ENCODE measurements around the gene FNDC10.
A peak's percentile ranks its signal among the peaks of the same experiment; 100 is the strongest.
"Not testable (repeated sequence)": the region's sequence is repeated elsewhere in the genome, so short reads cannot be mapped to it uniquely, and the experiment has no call there.

Gene FNDC10

GRCh38 chr1:1567152-1567875 lies 32.6 kb downstream of the FNDC10 start:
- DNase-seq (ENCODE audit: low spot score), result no peak

- no peak for DNase-seq (ENCODE audit: low spot score)
These were observed 34.6 kb downstream of the FNDC10 start for GRCh38 chr1:1565340-1565739.

- DNase-seq (ENCODE audit: low spot score), result no peak
These were observed 35.7 kb downstream of the FNDC10 start for GRCh38 chr1:1564268-1564667.

- DNase-seq (ENCODE audit: low spot score), result no peak
These were observed 36.2 kb downstream of the FNDC10 start for GRCh38 chr1:1563688-1564087.

- DNase-seq (ENCODE audit: low spot score), result peak; percentile 84
These were observed 37.3 kb downstream of the FNDC10 start for GRCh38 chr1:1562556-1563195.

DNA sequence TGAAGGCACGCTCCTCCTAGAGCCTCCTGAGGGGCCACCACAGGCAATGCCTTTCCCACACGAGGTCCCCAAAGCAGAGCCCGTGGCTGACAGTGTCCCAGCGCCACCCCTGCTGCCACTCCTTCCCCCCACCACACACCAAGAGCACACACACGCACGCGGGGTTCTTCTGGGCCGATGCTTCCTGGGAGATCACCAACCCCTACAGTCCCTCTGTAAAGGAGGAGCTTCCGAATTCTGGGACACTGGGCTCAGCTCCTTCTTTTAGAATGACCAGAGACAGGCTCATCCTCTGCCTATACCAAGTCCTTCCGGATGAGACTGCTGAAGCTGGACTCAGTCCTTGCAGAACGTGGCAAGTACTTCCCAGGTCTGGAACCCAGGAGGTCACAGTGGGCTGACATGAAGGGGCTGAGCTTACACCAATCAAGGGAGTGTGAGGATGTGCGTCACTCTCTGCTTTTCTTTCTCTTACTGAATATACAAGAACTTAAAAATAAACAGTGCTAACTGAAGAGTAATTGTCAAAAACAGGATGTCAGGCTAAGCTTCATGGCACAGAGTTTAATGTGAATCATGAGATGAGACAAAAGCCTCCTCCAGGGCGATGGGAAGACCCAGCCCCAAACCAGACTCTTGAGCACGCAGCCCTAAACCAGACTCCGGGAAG lies 38.0 kb downstream of the FNDC10 start:
- no peak for DNase-seq (ENCODE audit: low spot score)

DNA sequence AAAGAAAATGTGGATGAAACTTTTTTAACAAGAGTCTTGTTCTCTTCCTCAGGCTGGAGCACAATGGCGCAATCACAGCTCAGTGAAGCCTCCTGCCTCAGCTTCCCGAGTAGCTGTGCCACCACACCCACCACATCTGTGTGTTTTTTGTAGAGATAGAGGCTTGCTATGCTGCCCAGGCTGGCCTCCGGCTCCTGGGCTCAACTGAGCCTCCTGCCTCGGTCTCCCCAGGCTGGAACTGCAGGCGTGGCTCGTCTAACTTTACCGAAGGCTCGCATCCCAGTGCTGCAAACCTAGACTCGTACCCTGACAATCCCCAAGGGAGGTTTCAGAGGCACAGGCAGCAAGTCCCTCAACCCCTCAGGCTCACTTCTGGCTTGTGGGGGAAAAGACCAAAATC lies 39.8 kb downstream of the FNDC10 start:
- DNase-seq (ENCODE audit: low spot score), result no peak

DNA sequence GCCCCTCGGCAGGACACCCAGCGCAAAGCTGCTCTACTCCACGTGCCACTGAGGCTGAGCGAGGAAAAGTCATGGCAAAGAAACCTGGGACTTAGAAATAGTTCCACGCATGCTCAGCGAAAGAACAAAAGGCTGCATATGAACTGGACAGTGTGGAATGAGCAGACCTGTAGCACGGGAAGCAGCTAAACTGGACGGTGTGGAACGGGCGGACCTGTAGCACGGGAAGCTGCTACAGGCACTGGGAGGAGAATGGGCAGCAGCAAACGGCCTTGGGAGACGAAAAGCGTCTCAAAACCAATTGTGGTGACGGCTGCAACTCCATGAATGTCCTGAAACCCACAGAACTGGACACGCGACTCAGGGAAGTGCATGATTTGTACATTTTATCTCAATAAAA lies 40.9 kb downstream of the FNDC10 start:
- DNase-seq (ENCODE audit: low spot score), result no peak

- DNase-seq (ENCODE audit: low spot score), result no peak
These were observed 41.3 kb downstream of the FNDC10 start for GRCh38 chr1:1558591-1558990.

DNA sequence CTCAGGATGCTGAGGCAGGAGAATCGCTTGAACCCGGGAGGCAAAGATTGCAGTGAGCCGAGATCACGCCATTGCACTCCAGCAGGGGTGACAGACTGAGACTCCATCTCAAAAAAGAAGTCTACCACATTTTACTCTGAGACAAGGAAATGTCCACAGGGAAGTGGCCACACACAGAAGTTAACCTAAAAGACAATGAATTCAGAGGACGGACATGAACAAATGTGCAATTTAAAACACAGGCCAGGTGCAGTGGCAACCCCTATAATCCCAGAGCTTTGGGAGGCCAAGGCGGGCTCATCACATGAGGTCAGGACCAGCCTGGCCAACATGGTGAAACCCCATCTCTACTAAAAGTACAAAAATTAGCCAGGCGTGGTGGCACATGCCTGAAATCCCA lies 42.2 kb downstream of the FNDC10 start:
- DNase-seq (ENCODE audit: low spot score), result not testable (repeated sequence)

GRCh38 chr1:1556961-1557360 lies 43.0 kb downstream of the FNDC10 start:
- DNase-seq (ENCODE audit: low spot score), result not testable (repeated sequence)

DNA sequence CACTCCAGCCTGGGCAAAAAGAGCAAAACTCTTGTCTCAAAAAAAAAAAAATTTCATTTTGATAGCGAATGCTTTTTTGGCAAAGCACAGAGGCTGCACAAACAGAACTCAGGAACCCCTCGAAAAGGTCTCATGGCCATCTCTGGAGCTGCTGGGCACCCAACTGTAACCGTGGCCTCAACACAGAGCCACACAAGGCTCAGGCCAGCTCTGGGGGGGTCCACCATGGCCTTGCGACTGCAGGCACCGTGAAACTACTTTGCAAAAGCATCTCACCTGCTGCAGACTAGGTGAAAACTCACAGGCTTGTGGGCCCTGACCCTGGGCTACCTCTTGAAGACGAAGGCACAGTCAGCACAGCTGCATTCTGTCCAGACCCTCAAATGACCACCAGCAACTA lies 43.4 kb downstream of the FNDC10 start:
- no peak for DNase-seq (ENCODE audit: low spot score)

DNA sequence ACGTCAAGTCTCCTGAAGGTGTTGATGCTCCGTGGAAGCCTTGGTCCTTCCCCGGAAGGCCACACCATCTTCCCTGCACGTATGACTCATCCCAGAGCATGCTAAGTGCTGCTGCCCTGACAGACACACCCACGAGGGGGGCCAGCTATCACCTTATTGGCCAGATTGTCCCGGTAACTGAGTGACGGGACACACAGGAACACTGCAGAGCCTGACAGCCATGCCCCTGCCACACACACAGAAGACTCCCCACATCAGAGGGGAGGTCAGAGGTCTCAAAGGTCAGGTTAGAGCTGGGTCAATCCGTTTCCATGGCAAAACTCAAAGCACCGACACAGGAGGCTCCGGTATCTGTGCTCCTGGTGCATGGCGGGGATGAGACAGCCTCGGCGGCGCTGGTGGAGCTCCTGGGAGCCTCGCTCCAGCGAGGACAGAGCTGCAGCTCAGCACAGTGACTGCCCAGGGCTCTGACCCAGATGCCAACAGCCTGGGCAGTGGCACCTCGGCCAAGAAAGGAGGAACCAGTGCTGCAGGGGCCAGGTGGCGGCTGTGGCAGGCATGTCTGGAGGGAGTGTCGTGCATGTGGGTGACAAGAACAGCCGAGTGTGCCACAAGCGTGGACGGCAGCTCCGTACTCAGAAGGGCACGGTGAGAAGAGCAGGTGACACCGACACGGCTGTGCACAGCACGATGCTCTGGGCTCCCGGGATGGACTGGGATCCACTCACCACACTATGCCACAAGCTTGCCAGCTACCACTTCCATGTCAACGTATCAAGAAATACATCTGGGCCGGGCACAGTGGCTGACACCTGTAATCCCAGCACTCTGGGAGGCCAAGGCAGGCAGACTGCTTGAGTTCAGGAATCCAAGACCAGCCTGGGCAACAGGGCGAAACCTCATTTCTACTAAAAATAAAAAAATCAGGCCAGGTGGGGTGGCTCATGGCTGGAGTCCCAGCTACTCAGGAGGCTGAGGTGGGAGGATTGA lies 44.7 kb downstream of the FNDC10 start:
- no peak for DNase-seq (ENCODE audit: low spot score)

DNA sequence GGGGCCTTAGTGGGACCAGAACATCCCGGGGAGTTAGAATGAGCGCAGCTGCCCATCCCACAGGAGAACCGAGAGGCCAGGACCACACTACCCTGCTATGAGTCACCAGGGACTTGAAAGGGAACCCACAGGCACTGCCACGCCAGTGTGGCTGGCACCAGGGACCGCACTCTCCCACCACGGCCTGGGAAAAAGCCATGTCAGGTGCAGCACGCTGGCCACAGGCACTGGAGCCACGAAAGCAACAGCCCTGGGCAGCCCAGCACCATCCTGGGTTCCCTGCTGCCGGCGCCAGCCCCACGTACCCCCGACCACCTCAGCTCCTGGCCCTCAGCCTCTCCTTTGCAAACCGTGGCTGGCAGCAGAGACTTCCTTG lies 45.4 kb downstream of the FNDC10 start:
- DNase-seq (ENCODE audit: low spot score), result no peak

- no peak for DNase-seq (ENCODE audit: low spot score)
These were observed 46.0 kb downstream of the FNDC10 start for GRCh38 chr1:1553821-1554494.

GRCh38 chr1:1552263-1552639 lies 47.7 kb downstream of the FNDC10 start:
- no peak for DNase-seq (ENCODE audit: low spot score)

DNA sequence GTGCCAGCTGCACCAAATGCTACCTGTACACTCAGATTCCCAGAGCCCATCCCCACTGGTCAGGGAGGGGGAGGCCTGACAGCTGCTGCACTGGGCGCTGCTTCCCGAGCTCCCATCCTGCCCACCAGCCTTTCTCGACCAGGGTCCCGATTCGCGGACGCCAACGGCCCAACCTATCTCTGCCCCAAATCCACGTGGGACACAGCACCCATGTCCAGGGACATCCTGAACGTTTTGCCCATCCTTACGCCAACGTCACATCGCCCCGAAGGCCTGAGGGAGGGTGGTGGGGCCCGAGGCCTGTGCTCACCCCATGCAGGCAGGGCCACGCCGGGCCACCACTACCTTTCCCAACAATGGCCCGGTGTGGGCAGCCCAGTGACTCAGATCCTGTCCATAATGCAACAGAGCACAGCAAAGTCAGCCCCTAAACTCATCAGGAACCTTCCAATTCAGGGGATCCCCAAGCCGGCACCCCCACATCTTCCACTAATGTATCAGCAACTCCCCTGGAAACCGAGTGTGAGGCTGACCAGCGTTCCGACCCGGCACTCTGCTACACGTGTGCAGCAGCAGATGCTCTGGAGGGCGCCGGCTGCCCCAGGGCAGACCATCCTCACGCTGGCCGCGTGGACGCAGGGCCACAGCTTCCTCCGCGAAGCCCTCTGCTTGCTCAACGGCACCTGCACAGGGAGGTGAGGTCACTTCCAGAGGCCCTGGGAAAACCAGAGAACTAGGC lies 48.2 kb downstream of the FNDC10 start:
- DNase-seq (ENCODE audit: low spot score), result no peak

GRCh38 chr1:1550591-1551432 lies 49.1 kb downstream of the FNDC10 start:
- DNase-seq (ENCODE audit: low spot score), result no peak

- no peak for DNase-seq (ENCODE audit: low spot score)
These were observed 49.8 kb downstream of the FNDC10 start for GRCh38 chr1:1550087-1550486.

GRCh38 chr1:1548591-1548990 lies 51.3 kb downstream of the FNDC10 start:
- no peak for DNase-seq (ENCODE audit: low spot score)

Measured in D341Med (cell line).